GM21529 (cell line): ENCODE measurements around the gene NEUROG1.
"Not testable (repeated sequence)": the region's sequence is repeated elsewhere in the genome, so short reads cannot be mapped to it uniquely, and the experiment has no call there.

Experiments used
- ATAC-seq: cut with Tn5 transposase; IDR thresholded peaks from one replicate; pipeline ENCODE4 v1.9.1; 2021; ENCODE audit not compliant: unreplicated experiment

The NEUROG1 gene

GRCh38 chr5:135538261-135538660, 2.5 kb upstream of the NEUROG1 start:
- no peak for ATAC-seq

DNA sequence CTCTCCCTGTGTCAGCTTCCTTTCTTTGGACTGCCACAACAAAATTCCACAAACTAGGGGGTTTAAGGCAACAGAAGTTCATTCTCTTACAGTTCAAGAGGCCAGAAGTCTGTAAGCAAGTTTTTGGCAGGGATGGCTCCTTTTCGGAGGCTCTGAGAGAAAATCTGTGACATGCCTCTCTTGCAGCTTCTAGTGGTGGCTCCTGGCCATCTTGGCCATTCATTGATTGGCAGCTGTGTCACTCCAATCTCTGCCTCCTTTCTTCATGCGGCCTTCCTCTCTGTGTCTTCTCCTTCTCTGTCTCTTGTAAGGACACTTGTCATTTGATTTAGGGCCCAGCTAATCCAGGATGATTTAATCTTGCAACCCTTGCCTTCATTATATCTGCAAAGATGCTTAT, 2.0 kb upstream of the NEUROG1 start:
- ATAC-seq, result no peak

- ATAC-seq, result no peak
Measured at GRCh38 chr5:135537271-135537670, 1.5 kb upstream of the NEUROG1 start.

GRCh38 chr5:135535420-135535819, 344 bp downstream of the NEUROG1 start:
- no peak for ATAC-seq

DNA sequence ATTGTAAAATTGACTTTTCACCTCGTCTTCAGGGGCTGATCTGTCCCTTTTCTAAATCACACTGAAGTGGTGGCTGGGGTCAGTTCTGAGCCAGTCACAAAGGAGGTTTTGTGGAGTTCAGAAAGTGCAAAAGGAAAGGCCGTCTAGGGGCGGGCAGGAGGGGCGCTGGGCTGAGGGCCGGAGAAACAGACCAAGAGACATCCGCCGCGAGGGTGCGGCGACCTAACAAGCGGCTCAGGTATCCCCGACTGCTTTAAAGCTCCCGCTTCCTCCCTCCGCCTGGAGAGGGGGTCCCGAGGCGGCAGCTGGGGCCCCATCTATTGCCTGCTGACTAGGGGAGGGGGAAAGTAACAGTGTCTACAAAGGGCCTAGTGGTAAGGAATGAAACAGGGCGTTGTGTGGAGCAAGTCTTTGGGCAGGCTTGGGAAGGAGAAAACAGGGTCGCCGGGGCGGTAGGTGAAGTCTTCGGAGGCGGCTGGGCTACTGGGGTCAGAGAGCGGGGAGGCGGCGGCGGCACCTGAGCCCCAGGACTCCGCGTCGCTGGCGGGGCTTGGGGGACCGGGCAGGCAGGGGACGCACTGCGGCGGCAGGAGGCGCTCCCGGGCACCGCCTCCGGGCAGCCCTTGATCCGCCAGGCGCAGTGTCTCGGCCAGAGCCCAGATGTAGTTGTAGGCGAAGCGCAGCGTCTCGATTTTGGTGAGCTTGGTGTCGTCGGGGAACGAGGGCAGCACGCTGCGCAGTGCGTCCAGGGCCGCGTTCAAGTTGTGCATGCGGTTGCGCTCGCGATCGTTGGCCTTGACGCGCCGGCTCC, 950 bp downstream of the NEUROG1 start:
- ATAC-seq, result no peak

GRCh38 chr5:135533794-135534193, 2.0 kb downstream of the NEUROG1 start:
- ATAC-seq, result no peak

GRCh38 chr5:135533334-135533733, 2.4 kb downstream of the NEUROG1 start:
- ATAC-seq, result no peak

DNA sequence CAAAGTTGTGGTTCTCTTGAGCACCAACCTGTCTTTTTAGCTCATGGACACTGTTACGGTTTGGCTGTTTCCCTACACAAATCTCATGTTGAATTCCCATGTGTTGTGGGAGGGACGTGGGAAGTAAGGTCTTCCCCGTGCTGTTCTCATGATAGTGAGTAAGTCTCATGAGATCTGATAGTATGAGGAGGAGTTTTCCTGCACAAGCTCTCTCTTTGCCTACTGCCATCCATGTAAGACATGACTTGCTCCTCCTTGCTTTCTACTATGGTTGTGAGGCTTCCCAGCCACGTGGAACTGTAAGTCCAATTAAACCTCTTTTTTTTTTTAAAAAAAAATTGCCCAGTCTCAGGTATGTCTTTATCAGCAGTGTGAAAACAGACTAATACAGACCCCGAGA, 6.2 kb downstream of the NEUROG1 start:
- not testable (repeated sequence) for ATAC-seq

- ATAC-seq, result no peak
Measured at GRCh38 chr5:135526924-135527323, 8.8 kb downstream of the NEUROG1 start.

DNA sequence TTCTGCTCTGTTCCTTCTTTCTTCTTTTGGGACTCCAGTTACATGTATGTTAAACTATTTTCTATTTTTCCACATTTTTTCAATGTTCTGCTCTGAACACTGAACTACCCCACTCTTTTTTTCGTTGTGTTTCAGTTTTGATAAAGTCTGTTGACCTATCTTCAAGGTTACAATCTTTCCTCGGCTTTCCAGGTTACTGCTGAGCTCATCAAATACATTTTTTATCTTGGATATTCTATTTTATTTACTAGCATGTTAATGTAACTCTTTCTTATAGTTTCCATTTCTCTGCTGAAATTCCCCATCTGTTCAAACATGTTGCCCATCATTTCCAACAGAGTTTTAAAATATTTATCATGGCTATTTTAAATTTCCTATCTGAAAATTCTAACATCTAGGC, 13.8 kb downstream of the NEUROG1 start:
- ATAC-seq, result no peak

- ATAC-seq, result no peak
Measured at GRCh38 chr5:135517631-135518030, 18.1 kb downstream of the NEUROG1 start.

- ATAC-seq, result no peak
Measured at GRCh38 chr5:135514116-135514515, 21.6 kb downstream of the NEUROG1 start.

GRCh38 chr5:135511761-135512575, 23.8 kb downstream of the NEUROG1 start:
- ATAC-seq, result no peak

GRCh38 chr5:135509995-135510394, 25.8 kb downstream of the NEUROG1 start:
- ATAC-seq, result no peak

DNA sequence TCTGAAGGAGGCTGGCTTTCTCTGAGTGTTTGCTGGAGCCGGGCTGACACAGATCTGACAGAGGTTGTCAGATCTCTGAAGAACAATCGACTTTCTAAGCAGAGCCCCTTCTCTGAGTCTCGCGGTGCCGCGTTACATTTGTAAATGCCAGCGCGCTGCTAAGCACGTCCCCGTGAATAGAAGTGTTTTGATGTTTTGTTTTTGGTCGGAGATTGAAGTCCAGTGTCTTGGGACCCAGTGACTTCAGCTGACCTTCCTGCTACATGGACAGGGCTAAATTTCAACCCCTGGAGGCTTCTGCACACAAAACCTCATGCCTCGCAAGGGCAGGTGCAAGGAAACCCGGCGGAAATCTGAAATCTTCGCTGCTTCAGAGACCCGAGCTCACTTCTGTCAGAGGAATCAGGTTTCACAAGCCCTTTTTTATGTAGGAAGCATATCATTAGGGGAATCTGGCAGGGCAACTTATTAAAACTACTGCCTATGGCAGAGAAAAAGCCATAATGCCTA, 27.2 kb downstream of the NEUROG1 start:
- no peak for ATAC-seq

- ATAC-seq, result no peak
Measured at GRCh38 chr5:135505973-135506372, 29.8 kb downstream of the NEUROG1 start.

- no peak for ATAC-seq
Measured at GRCh38 chr5:135504376-135504775, 31.4 kb downstream of the NEUROG1 start.

GRCh38 chr5:135503871-135504270, 31.9 kb downstream of the NEUROG1 start:
- ATAC-seq, result no peak

GRCh38 chr5:135502836-135503520, 32.8 kb downstream of the NEUROG1 start:
- no peak for ATAC-seq

GRCh38 chr5:135501965-135502364, 33.8 kb downstream of the NEUROG1 start:
- ATAC-seq, result no peak

GRCh38 chr5:135498637-135498995, 37.1 kb downstream of the NEUROG1 start:
- no peak for ATAC-seq
